WI38 (cell line): ENCODE data around the gene FBXW12.

Source experiments
- H3K4me3 ChIP-seq: 2 replicates; pipeline ENCODE4 v1.5.1; 2011; ENCODE audit warnings: low read depth, mild to moderate bottlenecking, control low read depth, low read length
- CTCF ChIP-seq: IDR thresholded peaks from 2 replicates; pipeline ENCODE4 v1.5.1; 2012; ENCODE audit warnings: low read depth, mild to moderate bottlenecking, control low read depth, low read length

Gene FBXW12

GRCh38 chr3:48415251-48415953 is 43.4 kb downstream of the FBXW12 start:
- no peak overlapping the region for H3K4me3 ChIP-seq
- no peak for TF ChIP-seq CTCF

- no peak overlapping the region for H3K4me3 ChIP-seq
- TF ChIP-seq CTCF, result no peak
Observed at GRCh38 chr3:48416091-48416505, 44.1 kb downstream of the FBXW12 start.

GRCh38 chr3:48416546-48416945 is 44.5 kb downstream of the FBXW12 start:
- H3K4me3 ChIP-seq, result no peak overlapping the region
- no peak for TF ChIP-seq CTCF

GRCh38 chr3:48417529-48418108 is 45.6 kb downstream of the FBXW12 start:
- H3K4me3 ChIP-seq, result no peak overlapping the region
- TF ChIP-seq CTCF, result no peak

GRCh38 chr3:48418140-48418539 is 46.1 kb downstream of the FBXW12 start:
- no peak for TF ChIP-seq CTCF
- H3K4me3 ChIP-seq, result no peak overlapping the region

GRCh38 chr3:48418651-48419050 is 46.6 kb downstream of the FBXW12 start:
- no peak for TF ChIP-seq CTCF
- no peak overlapping the region for H3K4me3 ChIP-seq

GRCh38 chr3:48419149-48419548 is 47.1 kb downstream of the FBXW12 start:
- H3K4me3 ChIP-seq, result no peak overlapping the region
- TF ChIP-seq CTCF, result no peak
